Smooth muscle cell (in vitro differentiated cells): ENCODE results near the gene SLF2. TPM values are rescaled to one million over a fixed set of nuclear protein-coding genes. Genes with fewer than 3 reads are reported as not detected.

Source experiments
- DNase-seq: peaks from one replicate; lab custom pipeline; 2025; ENCODE audit not compliant: unreplicated experiment; lab: John Stamatoyannopoulos, UW
- H2AFZ ChIP-seq: fragments of 200-600 bp; sonication (generic); 2 replicates; pipeline ENCODE4 v1.6.0; 2016; ENCODE audit warnings: antibody characterized with exemption, low read depth, mild to moderate bottlenecking
- H3F3A ChIP-seq: fragments of 200-600 bp; sonication (generic); 2 replicates; pipeline ENCODE4 v1.6.0; 2017; ENCODE audit warnings: antibody characterized with exemption, low read depth
- H3K27ac ChIP-seq: fragments of 200-600 bp; sonication (generic); 2 replicates; pipeline ENCODE4 v1.5.1; 2016; ENCODE audit warnings: low read depth, mild to moderate bottlenecking
- H3K27me3 ChIP-seq: fragments of 200-600 bp; sonication (generic); 2 replicates; pipeline ENCODE4 v1.6.1; 2016; ENCODE audit warnings: low read depth, mild to moderate bottlenecking
- H3K36me3 ChIP-seq: fragments of 200-600 bp; sonication (generic); 2 replicates; pipeline ENCODE4 v1.5.1; 2016; ENCODE audit warnings: low read depth
- H3K4me1 ChIP-seq: fragments of 200-600 bp; sonication (generic); 2 replicates; pipeline ENCODE4 v1.5.1; 2016; ENCODE audit warnings: low read depth
- H3K4me2 ChIP-seq: fragments of 200-600 bp; sonication (generic); 2 replicates; pipeline ENCODE4 v1.6.0; 2016; ENCODE audit warnings: mild to moderate bottlenecking
- H3K4me3 ChIP-seq: fragments of 200-600 bp; sonication (generic); 2 replicates; pipeline ENCODE4 v1.5.1; 2016; ENCODE audit warnings: mild to moderate bottlenecking
- H3K79me2 ChIP-seq: fragments of 200-600 bp; sonication (generic); 2 replicates; pipeline ENCODE4 v1.6.0; 2016; ENCODE audit warnings: low read depth, mild to moderate bottlenecking
- H3K9ac ChIP-seq: fragments of 200-600 bp; sonication (generic); 2 replicates; pipeline ENCODE4 v1.6.0; 2016; ENCODE audit warnings: low read depth
- H3K9me3 ChIP-seq: fragments of 200-600 bp; sonication (generic); replicated peaks from 2 replicates; pipeline ENCODE4 v1.5.1; 2016; ENCODE audit warnings: low read depth
- H4K20me1 ChIP-seq: fragments of 200-600 bp; sonication (generic); 2 replicates; pipeline ENCODE4 v1.6.0; 2016; ENCODE audit warnings: low read depth
- CTCF ChIP-seq: fragments of 200-600 bp; sonication (generic); IDR thresholded peaks from 2 replicates; pipeline ENCODE4 v1.5.1; 2017; ENCODE audit warnings: borderline replicate concordance, mild to moderate bottlenecking, antibody characterized with exemption; ENCODE audit not compliant: insufficient read depth, poor library complexity, severe bottlenecking
- WGBS: methylation state at CpG from one replicate; pipeline ENCODE4 v1.1.7; 2016; ENCODE audit warnings: low lambda C conversion rate; 5-methylcytosine and 5-hydroxymethylcytosine counted together
- polyA plus RNA-seq: library from polyadenylated mRNA; unstranded; fragments of >200 nt; fragmentation: Nextera tagmentation; extraction: Ambion mirVana; gene quantifications from 2 replicates; pipeline ENCODE4 v1.2.1, GENCODE V29; 2016
- total RNA-seq: library from RNA; depleted of rRNA; stranded (reverse); fragments of >200 nt; gene quantifications from 2 replicates; pipeline ENCODE4 v1.2.3, GENCODE V29; 2014

The SLF2 gene
- total and polyA plus RNA-seq, 2 experiments from 2014 or later: 8.1 to 24.9 TPM

GRCh38 chr10:100894033-100894432 is 18.7 kb upstream of the SLF2 start:
- Histone ChIP-seq H3K79me2 (no peaks in the 10 kb centered on the region), H3K36me3 (no peaks in the 10 kb centered on the region), H4K20me1 (no peaks in the 10 kb centered on the region), H3K4me1 (peaks cover 14% of the 10 kb centered on the region), H3K27me3 (no peaks in the 10 kb centered on the region), H3K9me3 (no peaks in the 10 kb centered on the region), H3K9ac (no peak overlapping the region), H3K27ac (no peak overlapping the region), H3K4me2 (no peak overlapping the region), H3K4me3 (no peak overlapping the region), H2AFZ (no peak overlapping the region), H3F3A (peaks cover 8% of the 10 kb centered on the region)
- no peak for TF ChIP-seq CTCF
- no peak for DNase-seq
- 90% methylated on average over 3 of the region's 3 CpGs for WGBS

- DNase-seq: no peak
- Histone ChIP-seq H3K4me1 (peaks cover 14% of the 10 kb centered on the region), H3K79me2 (no peaks in the 10 kb centered on the region), H3K27ac (no peak overlapping the region), H3K9ac (no peak overlapping the region), H4K20me1 (no peaks in the 10 kb centered on the region), H3K27me3 (no peaks in the 10 kb centered on the region), H3K4me2 (no peak overlapping the region), H2AFZ (no peak overlapping the region), H3F3A (peaks cover 8% of the 10 kb centered on the region), H3K36me3 (no peaks in the 10 kb centered on the region), H3K4me3 (no peak overlapping the region), H3K9me3 (no peaks in the 10 kb centered on the region)
- WGBS: 85% methylated on average over 7 of the region's 7 CpGs
- TF ChIP-seq CTCF: no peak
Measured at GRCh38 chr10:100894589-100895294, 18.0 kb upstream of the SLF2 start.

- Histone ChIP-seq H4K20me1 (no peaks in the 10 kb centered on the region), H3K9ac (no peak overlapping the region), H3K4me2 (no peak overlapping the region), H3K27me3 (no peaks in the 10 kb centered on the region), H3K9me3 (no peaks in the 10 kb centered on the region), H3F3A (peaks cover 8% of the 10 kb centered on the region), H3K79me2 (no peaks in the 10 kb centered on the region), H2AFZ (no peak overlapping the region), H3K36me3 (no peaks in the 10 kb centered on the region), H3K27ac (no peak overlapping the region), H3K4me3 (no peak overlapping the region), H3K4me1 (peaks cover 9% of the 10 kb centered on the region)
- WGBS: 73% methylated on average over 4 of the region's 4 CpGs
- TF ChIP-seq CTCF: no peak
- no peak for DNase-seq
Measured at GRCh38 chr10:100895346-100895745, 17.4 kb upstream of the SLF2 start.

GRCh38 chr10:100895896-100896295 is 16.9 kb upstream of the SLF2 start:
- H2AFZ ChIP-seq: no peak overlapping the region
- DNase-seq: no peak
- no peak overlapping the region for H3K27ac ChIP-seq
- TF ChIP-seq CTCF: no peak
- H3K79me2 ChIP-seq: no peaks in the 10 kb centered on the region
- H3K9ac ChIP-seq: no peak overlapping the region
- peaks cover 7% of the 10 kb centered on the region for H3F3A ChIP-seq
- no peak overlapping the region for H3K4me2 ChIP-seq
- no peaks in the 10 kb centered on the region for H3K27me3 ChIP-seq
- no peaks in the 10 kb centered on the region for H3K36me3 ChIP-seq
- no peaks in the 10 kb centered on the region for H3K9me3 ChIP-seq
- no peaks in the 10 kb centered on the region for H4K20me1 ChIP-seq
- no peak overlapping the region for H3K4me3 ChIP-seq
- peaks cover 5% of the 10 kb centered on the region for H3K4me1 ChIP-seq
- WGBS: 92% methylated on average over 3 of the region's 3 CpGs
